GM21528 (cell line): ENCODE measurements around the gene PCDHB9.
"Not testable (repeated sequence)": the region's sequence is repeated elsewhere in the genome, so short reads cannot be mapped to it uniquely, and the experiment has no call there.

Experiments
- ATAC-seq: cut with Tn5 transposase; IDR thresholded peaks from one replicate; pipeline ENCODE4 v1.9.1; 2021; ENCODE audit warnings: mild to moderate bottlenecking, moderate library complexity; ENCODE audit not compliant: unreplicated experiment, low FRiP score

The PCDHB9 gene

DNA sequence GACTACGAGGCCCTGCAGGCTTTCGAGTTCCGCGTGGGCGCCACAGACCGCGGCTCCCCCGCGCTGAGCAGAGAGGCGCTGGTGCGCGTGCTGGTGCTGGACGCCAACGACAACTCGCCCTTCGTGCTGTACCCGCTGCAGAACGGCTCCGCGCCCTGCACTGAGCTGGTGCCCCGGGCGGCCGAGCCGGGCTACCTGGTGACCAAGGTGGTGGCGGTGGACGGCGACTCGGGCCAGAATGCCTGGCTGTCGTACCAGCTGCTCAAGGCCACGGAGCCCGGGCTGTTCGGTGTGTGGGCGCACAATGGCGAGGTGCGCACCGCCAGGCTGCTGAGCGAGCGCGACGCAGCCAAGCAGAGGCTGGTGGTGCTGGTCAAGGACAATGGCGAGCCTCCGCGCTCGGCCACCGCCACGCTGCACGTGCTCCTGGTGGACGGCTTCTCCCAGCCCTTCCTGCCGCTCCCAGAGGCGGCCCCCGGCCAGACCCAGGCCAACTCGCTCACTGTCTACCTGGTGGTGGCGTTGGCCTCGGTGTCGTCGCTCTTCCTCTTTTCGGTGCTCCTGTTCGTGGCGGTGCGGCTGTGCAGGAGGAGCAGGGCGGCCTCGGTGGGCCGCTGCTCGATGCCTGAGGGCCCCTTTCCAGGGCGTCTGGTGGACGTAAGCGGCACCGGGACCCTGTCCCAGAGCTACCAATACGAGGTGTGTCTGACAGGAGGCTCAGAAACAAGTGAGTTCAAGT is 2.7 kb upstream of the PCDHB9 start:
- ATAC-seq = not testable (repeated sequence)

DNA sequence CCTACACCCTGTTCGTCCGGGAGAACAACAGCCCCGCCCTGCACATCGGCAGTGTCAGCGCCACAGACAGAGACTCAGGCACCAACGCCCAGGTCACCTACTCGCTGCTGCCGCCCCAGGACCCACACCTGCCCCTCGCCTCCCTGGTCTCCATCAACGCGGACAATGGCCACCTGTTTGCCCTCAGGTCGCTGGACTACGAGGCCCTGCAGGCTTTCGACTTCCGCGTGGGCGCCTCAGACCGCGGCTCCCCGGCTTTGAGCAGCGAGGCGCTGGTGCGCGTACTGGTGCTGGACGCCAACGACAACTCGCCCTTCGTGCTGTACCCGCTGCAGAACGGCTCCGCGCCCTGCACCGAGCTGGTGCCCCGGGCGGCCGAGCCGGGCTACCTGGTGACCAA is 1.7 kb downstream of the PCDHB9 start:
- ATAC-seq = not testable (repeated sequence)

DNA sequence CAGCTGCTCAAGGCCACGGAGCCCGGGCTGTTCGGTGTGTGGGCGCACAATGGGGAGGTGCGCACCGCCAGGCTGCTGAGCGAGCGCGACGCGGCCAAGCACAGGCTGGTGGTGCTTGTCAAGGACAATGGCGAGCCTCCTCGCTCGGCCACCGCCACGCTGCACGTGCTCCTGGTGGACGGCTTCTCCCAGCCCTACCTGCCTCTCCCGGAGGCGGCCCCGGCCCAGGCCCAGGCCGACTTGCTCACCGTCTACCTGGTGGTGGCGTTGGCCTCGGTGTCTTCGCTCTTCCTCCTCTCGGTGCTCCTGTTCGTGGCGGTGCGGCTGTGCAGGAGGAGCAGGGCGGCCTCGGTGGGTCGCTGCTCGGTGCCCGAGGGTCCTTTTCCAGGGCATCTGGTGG is 2.2 kb downstream of the PCDHB9 start:
- not testable (repeated sequence) for ATAC-seq

- ATAC-seq = no peak
These were observed 5.3 kb downstream of the PCDHB9 start, which contains the start of gene PCDHB10 for GRCh38 chr5:141192110-141192725. Gene PCDHB10 (plus strand): TSS chr5:141192353. CDS start chr5:141192553, 200 bp downstream.

- ATAC-seq = not testable (repeated sequence)
These were observed 7.4 kb downstream of the PCDHB9 start for GRCh38 chr5:141194332-141194731.

DNA sequence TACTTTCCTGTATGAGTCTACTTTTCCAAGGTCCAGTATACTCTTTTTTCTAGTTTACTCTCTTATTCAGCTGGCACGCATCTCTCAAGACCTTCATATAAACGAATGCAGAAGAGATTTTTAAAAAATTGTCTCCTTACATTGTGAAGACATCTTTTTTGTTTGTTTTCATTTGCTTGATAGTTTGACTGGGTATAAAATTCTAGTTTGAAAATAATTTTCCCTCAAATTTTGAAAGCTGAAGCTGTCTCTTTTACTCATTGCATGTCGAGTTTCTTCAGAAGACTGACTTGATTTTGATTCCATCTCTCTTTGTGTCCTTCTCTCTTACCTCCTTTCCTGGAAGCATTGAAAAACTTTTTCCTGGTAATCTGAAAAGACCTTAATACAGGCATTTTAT is 9.4 kb downstream of the PCDHB9 start:
- no peak for ATAC-seq

DNA sequence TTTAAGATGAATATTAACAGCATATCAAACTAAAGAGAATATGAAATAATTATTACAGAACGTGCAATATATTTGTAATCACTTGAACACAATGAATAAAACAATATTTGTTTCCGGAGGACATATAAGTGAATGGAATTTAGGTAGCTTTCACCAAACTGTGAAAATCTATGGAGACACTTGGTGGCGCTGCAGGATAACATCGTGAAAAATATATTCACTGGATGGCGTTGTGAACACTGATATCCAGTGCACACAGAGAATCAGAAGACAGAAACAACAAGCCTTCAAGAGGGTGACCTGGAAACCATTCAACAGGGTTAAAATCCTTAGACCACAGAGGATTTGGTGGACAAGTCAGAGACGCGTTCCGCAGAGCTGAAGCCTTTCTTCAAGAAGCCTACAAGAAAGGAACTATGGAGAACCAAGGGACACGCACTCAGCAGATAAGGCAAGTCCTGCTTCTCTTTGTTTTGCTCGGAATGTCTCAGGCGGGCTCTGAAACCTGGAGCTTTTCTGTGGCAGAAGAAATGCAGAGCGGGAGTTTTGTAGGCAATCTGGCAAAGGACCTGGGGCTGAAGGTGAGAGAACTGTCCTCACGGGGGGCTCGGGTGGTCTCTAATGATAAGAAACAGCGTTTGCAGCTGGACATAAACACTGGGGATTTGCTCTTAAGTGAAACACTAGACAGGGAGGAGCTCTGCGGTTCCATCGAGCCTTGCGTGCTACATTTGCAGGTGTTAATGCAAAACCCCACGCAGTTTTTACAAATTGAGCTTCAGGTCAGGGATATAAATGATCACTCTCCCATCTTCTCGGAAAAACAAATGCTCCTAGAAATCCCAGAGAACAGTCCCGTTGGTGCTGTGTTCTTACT is 12.6 kb downstream of the PCDHB9 start, which contains the start of gene PCDHB11:
TSS of gene PCDHB11 (plus strand) at position 269 of the 877 bp plus-strand sequence. CDS start at position 417, 148 bp downstream.
- ATAC-seq = no peak

DNA sequence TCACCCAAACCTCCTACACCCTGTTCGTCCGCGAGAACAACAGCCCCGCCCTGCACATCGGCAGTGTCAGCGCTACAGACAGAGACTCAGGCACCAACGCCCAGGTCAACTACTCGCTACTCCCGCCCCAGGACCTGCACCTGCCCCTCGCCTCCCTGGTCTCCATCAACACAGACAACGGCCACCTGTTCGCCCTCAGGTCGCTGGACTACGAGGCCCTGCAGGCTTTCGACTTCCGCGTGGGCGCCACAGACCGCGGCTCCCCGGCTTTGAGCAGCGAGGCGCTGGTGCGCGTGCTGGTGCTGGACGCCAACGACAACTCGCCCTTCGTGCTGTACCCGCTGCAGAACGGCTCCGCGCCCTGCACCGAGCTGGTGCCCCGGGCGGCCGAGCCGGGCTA is 14.2 kb downstream of the PCDHB9 start:
- not testable (repeated sequence) for ATAC-seq

- not testable (repeated sequence) for ATAC-seq
These were observed 14.7 kb downstream of the PCDHB9 start for GRCh38 chr5:141201646-141202045.

GRCh38 chr5:141208478-141208877 is 21.5 kb downstream of the PCDHB9 start, which contains the start of gene PCDHB12:
Gene PCDHB12 (plus strand): TSS chr5:141208719. CDS start chr5:141208908, 189 bp downstream.
- no peak for ATAC-seq

DNA sequence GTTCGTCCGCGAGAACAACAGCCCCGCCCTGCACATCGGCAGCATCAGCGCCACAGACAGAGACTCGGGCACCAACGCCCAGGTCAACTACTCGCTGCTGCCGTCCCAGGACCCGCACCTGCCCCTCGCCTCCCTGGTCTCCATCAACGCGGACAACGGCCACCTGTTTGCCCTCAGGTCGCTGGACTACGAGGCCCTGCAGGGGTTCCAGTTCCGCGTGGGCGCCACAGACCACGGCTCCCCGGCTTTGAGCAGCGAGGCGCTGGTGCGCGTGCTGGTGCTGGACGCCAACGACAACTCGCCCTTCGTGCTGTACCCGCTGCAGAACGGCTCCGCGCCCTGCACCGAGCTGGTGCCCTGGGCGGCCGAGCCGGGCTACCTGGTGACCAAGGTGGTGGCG is 23.3 kb downstream of the PCDHB9 start:
- ATAC-seq = not testable (repeated sequence)

GRCh38 chr5:141210849-141211248 is 23.9 kb downstream of the PCDHB9 start:
- not testable (repeated sequence) for ATAC-seq

- not testable (repeated sequence) for ATAC-seq
These were observed 26.8 kb downstream of the PCDHB9 start, which contains the start of gene PCDHB13 for GRCh38 chr5:141213656-141214339. Gene PCDHB13 (plus strand): TSS chr5:141213919. CDS start chr5:141214124, 205 bp downstream.

- not testable (repeated sequence) for ATAC-seq
These were observed 27.6 kb downstream of the PCDHB9 start for GRCh38 chr5:141214583-141214982.

- ATAC-seq = not testable (repeated sequence)
These were observed 28.5 kb downstream of the PCDHB9 start for GRCh38 chr5:141215504-141215903.

DNA sequence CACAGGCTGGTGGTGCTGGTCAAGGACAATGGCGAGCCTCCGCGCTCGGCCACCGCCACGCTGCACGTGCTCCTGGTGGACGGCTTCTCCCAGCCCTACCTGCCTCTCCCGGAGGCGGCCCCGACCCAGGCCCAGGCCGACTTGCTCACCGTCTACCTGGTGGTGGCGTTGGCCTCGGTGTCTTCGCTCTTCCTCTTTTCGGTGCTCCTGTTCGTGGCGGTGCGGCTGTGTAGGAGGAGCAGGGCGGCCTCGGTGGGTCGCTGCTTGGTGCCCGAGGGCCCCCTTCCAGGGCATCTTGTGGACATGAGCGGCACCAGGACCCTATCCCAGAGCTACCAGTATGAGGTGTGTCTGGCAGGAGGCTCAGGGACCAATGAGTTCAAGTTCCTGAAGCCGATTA is 29.1 kb downstream of the PCDHB9 start:
- ATAC-seq = not testable (repeated sequence)

GRCh38 chr5:141223112-141223783 is 36.3 kb downstream of the PCDHB9 start, which contains the start of gene PCDHB14:
Gene PCDHB14 (plus strand): TSS chr5:141223343. CDS start chr5:141223506, 163 bp downstream.
- no peak for ATAC-seq

- not testable (repeated sequence) for ATAC-seq
These were observed 37.9 kb downstream of the PCDHB9 start for GRCh38 chr5:141224844-141225243.

GRCh38 chr5:141225421-141225820 is 38.5 kb downstream of the PCDHB9 start:
- not testable (repeated sequence) for ATAC-seq
